GM12892 (cell line): ENCODE measurements around the gene WDR70.
"Not testable (repeated sequence)": the region's sequence is repeated elsewhere in the genome, so short reads cannot be mapped to it uniquely, and the experiment has no call there.

Source experiments
- DNase-seq: peaks from one replicate; pipeline ENCODE4 v3.0.0; 2011; ENCODE audit not compliant: insufficient read length
- FAIRE-seq: peaks from 2 replicates; lab custom pipeline; 2011; peaks lifted over from hg19 to GRCh38; lab: Jason Lieb, UNC
- POLR2A ChIP-seq: IDR thresholded peaks from 2 replicates; pipeline ENCODE4 v1.6.1; 2011; ENCODE audit warnings: low read depth, low read length, control low read depth
- POLR2AphosphoS5 ChIP-seq: IDR thresholded peaks from 2 replicates; pipeline ENCODE4 v1.6.1; 2011; ENCODE audit warnings: low read depth, low read length, control low read depth
- TAF1 ChIP-seq: IDR thresholded peaks from 2 replicates; pipeline ENCODE4 v1.6.1; 2011; ENCODE audit warnings: low read depth, mild to moderate bottlenecking, control low read depth, low read length, borderline replicate concordance

WDR70 gene

GRCh38 chr5:37496902-37497445, 117.9 kb downstream of the WDR70 start:
- TF ChIP-seq POLR2A (no peak), TAF1 (no peak), POLR2AphosphoS5 (no peak)
- DNase-seq (no peak), FAIRE-seq (no peak)

GRCh38 chr5:37501152-37501551, 122.0 kb downstream of the WDR70 start:
- TF ChIP-seq TAF1, result no peak
- DNase-seq (no peak), FAIRE-seq (no peak)

- TF ChIP-seq POLR2A, result no peak
- no peak for TF ChIP-seq TAF1
- no peak for TF ChIP-seq POLR2AphosphoS5
- no peak for DNase-seq
- FAIRE-seq, result no peak
Measured at GRCh38 chr5:37506241-37506640, 127.1 kb downstream of the WDR70 start.

- FAIRE-seq, result no peak
- TF ChIP-seq TAF1 (no peak), POLR2AphosphoS5 (no peak), POLR2A (no peak)
- DNase-seq, result no peak
Measured at GRCh38 chr5:37506722-37507121, 127.6 kb downstream of the WDR70 start.

GRCh38 chr5:37511646-37512045, 132.5 kb downstream of the WDR70 start:
- TF ChIP-seq POLR2AphosphoS5 (no peak), POLR2A (no peak), TAF1 (no peak)
- no peak for DNase-seq
- no peak for FAIRE-seq

GRCh38 chr5:37514946-37515345, 135.8 kb downstream of the WDR70 start:
- FAIRE-seq (no peak), DNase-seq (no peak)
- TF ChIP-seq POLR2AphosphoS5 (no peak), TAF1 (no peak), POLR2A (no peak)

GRCh38 chr5:37517686-37518085, 138.6 kb downstream of the WDR70 start:
- no peak for FAIRE-seq
- DNase-seq, result no peak
- TF ChIP-seq TAF1 (no peak), POLR2AphosphoS5 (no peak), POLR2A (no peak)

- not testable (repeated sequence) for DNase-seq, FAIRE-seq
Measured at GRCh38 chr5:37518356-37518755, 139.2 kb downstream of the WDR70 start.

GRCh38 chr5:37519304-37519703, 140.2 kb downstream of the WDR70 start:
- FAIRE-seq, result no peak
- TF ChIP-seq TAF1 (no peak), POLR2AphosphoS5 (no peak), POLR2A (no peak)
- no peak for DNase-seq

- no peak for TF ChIP-seq POLR2A
- FAIRE-seq (no peak), DNase-seq (no peak)
Measured at GRCh38 chr5:37519807-37520206, 140.7 kb downstream of the WDR70 start.

- FAIRE-seq (no peak), DNase-seq (no peak)
- no peak for TF ChIP-seq TAF1
- TF ChIP-seq POLR2AphosphoS5, result no peak
- no peak for TF ChIP-seq POLR2A
Measured at GRCh38 chr5:37520811-37521210, 141.7 kb downstream of the WDR70 start.

- FAIRE-seq, result no peak
- DNase-seq, result no peak
- TF ChIP-seq TAF1, result no peak
- no peak for TF ChIP-seq POLR2AphosphoS5
- TF ChIP-seq POLR2A, result no peak
Measured at GRCh38 chr5:37532976-37533740, 154.0 kb downstream of the WDR70 start.

- TF ChIP-seq TAF1, result no peak
- no peak for TF ChIP-seq POLR2A
- TF ChIP-seq POLR2AphosphoS5, result no peak
- FAIRE-seq (no peak), DNase-seq (no peak)
Measured at GRCh38 chr5:37533851-37534250, 154.7 kb downstream of the WDR70 start.
